ENCODE results near the gene CDH23. TPM values are rescaled to one million over a fixed set of nuclear protein-coding genes. Genes with fewer than 3 reads are reported as not detected.

CDH23 gene
- total and polyA plus RNA-seq, 9 of the 15 experiments (the other 6 are each of a cell fraction or from before 2014, with no cell fraction given): 0.18 to 1.2 (median 0.47) TPM

DNA sequence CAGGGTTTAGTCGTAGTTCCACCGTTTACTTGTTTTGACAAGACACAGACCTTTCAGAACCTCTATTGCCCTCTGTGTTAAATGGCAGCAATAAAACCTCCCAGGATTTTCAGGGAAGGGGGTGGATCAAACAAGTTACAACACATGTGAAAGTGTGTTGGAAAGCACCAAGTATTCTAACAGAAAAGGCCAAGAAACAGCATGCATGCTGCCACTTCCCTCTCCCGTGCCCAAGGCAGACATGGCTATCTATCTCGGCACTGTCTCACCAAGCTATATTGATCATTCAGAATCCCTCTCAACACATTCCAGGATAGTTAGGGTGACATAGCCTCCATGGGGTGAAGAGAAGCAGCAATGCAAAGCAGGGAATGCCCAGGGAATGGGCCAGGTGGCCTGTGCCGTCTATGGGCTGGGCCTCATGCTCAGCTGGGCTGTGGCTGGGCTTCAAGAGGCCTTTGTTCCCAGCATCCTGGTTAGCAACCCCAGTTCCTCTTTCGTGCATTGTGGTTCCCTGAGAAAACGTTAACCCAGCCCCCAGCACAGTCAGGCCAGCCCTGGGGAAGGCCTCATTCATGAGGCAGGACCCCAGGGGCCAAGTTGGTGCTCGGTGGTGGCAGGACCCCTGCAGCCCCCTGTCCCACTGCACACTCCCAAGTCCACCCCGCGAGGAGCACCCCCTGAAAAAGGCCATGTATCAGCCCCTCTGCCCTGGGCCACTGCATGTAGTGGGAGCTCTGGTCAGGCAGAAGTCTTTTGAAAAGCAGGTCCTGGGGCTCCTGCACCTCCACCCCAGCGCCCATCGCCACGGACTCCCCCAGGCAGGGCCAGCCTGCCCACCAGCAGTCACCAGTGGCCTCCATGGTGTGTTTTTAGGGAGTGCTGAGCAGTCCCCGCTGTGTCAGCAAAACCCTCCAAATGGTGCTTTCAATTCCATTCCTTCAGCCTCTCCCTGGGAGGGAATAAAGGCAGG, 351.1 kb downstream of the CDH23 start (continued):
- TF ChIP-seq, protein P1, sequence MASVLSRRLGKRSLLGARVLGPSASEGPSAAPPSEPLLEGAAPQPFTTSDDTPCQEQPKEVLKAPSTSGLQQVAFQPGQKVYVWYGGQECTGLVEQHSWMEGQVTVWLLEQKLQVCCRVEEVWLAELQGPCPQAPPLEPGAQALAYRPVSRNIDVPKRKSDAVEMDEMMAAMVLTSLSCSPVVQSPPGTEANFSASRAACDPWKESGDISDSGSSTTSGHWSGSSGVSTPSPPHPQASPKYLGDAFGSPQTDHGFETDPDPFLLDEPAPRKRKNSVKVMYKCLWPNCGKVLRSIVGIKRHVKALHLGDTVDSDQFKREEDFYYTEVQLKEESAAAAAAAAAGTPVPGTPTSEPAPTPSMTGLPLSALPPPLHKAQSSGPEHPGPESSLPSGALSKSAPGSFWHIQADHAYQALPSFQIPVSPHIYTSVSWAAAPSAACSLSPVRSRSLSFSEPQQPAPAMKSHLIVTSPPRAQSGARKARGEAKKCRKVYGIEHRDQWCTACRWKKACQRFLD (CRISPR knock-in tag; IDR thresholded peaks at IDR 0.05): peak; percentile 71; the same call in 1 of the 2 replicates
- TF ChIP-seq, protein P2, sequence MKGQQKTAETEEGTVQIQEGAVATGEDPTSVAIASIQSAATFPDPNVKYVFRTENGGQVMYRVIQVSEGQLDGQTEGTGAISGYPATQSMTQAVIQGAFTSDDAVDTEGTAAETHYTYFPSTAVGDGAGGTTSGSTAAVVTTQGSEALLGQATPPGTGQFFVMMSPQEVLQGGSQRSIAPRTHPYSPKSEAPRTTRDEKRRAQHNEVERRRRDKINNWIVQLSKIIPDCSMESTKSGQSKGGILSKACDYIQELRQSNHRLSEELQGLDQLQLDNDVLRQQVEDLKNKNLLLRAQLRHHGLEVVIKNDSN (CRISPR knock-in tag; IDR thresholded peaks at IDR 0.05): no peak
- no peak for TF ChIP-seq KLF10 (CRISPR knock-in tag; IDR thresholded peaks at IDR 0.05)
- peak; percentile 52; the same call in 1 of the 2 replicates for TF ChIP-seq BRD4 (IDR thresholded peaks at IDR 0.05)
- TF ChIP-seq ZBTB17 (CRISPR knock-in tag; IDR thresholded peaks at IDR 0.05): peak; percentile 59; the same call in 1 of the 2 replicates
- no peak for TF ChIP-seq RCOR1 (IDR thresholded peaks at IDR 0.05; ENCODE audit: borderline replicate concordance in 1 of 2, low read depth in 2 of 2, low read length in 2 of 2)
- no peak for TF ChIP-seq ELF1 (tag; IDR thresholded peaks at IDR 0.05)
- no peak for TF ChIP-seq POU5F1 (IDR thresholded peaks at IDR 0.05; ENCODE audit: borderline replicate concordance, low read depth, low read length, partially characterized antibody)
- TF ChIP-seq STAT5B (CRISPR knock-in tag; IDR thresholded peaks at IDR 0.05): no peak
- TF ChIP-seq, protein P3, sequence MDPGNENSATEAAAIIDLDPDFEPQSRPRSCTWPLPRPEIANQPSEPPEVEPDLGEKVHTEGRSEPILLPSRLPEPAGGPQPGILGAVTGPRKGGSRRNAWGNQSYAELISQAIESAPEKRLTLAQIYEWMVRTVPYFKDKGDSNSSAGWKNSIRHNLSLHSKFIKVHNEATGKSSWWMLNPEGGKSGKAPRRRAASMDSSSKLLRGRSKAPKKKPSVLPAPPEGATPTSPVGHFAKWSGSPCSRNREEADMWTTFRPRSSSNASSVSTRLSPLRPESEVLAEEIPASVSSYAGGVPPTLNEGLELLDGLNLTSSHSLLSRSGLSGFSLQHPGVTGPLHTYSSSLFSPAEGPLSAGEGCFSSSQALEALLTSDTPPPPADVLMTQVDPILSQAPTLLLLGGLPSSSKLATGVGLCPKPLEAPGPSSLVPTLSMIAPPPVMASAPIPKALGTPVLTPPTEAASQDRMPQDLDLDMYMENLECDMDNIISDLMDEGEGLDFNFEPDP (CRISPR knock-in tag; IDR thresholded peaks at IDR 0.05): no peak
- TF ChIP-seq, protein P4, sequence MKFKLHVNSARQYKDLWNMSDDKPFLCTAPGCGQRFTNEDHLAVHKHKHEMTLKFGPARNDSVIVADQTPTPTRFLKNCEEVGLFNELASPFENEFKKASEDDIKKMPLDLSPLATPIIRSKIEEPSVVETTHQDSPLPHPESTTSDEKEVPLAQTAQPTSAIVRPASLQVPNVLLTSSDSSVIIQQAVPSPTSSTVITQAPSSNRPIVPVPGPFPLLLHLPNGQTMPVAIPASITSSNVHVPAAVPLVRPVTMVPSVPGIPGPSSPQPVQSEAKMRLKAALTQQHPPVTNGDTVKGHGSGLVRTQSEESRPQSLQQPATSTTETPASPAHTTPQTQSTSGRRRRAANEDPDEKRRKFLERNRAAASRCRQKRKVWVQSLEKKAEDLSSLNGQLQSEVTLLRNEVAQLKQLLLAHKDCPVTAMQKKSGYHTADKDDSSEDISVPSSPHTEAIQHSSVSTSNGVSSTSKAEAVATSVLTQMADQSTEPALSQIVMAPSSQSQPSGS (CRISPR knock-in tag; IDR thresholded peaks at IDR 0.05): no peak
- TF ChIP-seq ZNF589 (CRISPR knock-in tag; IDR thresholded peaks at IDR 0.05; ENCODE audit: low read depth): no peak
- no peak for TF ChIP-seq U2AF2 (optimal IDR thresholded peaks at IDR 0.05; ENCODE audit: low read depth, low read length)
- TF ChIP-seq BACH1 (tag; IDR thresholded peaks at IDR 0.05): no peak
- no peak for TF ChIP-seq MCM7 (IDR thresholded peaks at IDR 0.05)
- no peak for TF ChIP-seq NCOR1 (IDR thresholded peaks at IDR 0.05)
- no peak for TF ChIP-seq ZNF217 (CRISPR knock-in tag; IDR thresholded peaks at IDR 0.05)
- peak; percentile 30; the same call in 1 of the 2 replicates for TF ChIP-seq CTBP1 (IDR thresholded peaks at IDR 0.05; ENCODE audit: borderline replicate concordance)
- no peak for TF ChIP-seq HDAC6 (IDR thresholded peaks at IDR 0.05; ENCODE audit: low read depth, low read length)
- no peak for TF ChIP-seq HMG20B (CRISPR knock-in tag; IDR thresholded peaks at IDR 0.05)
- TF ChIP-seq, protein P5, sequence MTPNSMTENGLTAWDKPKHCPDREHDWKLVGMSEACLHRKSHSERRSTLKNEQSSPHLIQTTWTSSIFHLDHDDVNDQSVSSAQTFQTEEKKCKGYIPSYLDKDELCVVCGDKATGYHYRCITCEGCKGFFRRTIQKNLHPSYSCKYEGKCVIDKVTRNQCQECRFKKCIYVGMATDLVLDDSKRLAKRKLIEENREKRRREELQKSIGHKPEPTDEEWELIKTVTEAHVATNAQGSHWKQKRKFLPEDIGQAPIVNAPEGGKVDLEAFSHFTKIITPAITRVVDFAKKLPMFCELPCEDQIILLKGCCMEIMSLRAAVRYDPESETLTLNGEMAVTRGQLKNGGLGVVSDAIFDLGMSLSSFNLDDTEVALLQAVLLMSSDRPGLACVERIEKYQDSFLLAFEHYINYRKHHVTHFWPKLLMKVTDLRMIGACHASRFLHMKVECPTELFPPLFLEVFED (CRISPR knock-in tag; conservative IDR thresholded peaks at IDR 0.05): peak; percentile 75; the same call in 1 of the 2 replicates
- TF ChIP-seq ZNF140 (CRISPR knock-in tag; IDR thresholded peaks at IDR 0.05): no peak
